Measurements from ENCODE around the gene PHKA1. TPM values are rescaled to one million over a fixed set of nuclear protein-coding genes. Genes with fewer than 3 reads are reported as not detected.

Gene PHKA1
- total and polyA plus RNA-seq, 2 donors (not counting 1 experiment from before 2014, with no cell fraction given) = 0.07 to 0.20 TPM

- DNase-seq (no peak), ATAC-seq (ENCODE audit: low read depth) (no peak)
- Histone ChIP-seq H3K9me3 (ENCODE audit: control extremely low read depth in 1 of 3, control insufficient read depth in 2 of 3, insufficient read depth in 1 of 3, low read length in 2 of 3) (no peaks in the 10 kb centered on the region), H3K4me2 (replicated peaks; ENCODE audit: low read depth, low read length, poor library complexity, severe bottlenecking) (no peak overlapping the region), H3K27me3 (replicated peaks in 1 of 4; ENCODE audit: control extremely low read depth in 1 of 4, control insufficient read depth in 3 of 4, insufficient read depth in 4 of 4, low read length in 3 of 4) (no peaks in the 10 kb centered on the region), H3K9ac (ENCODE audit: low read length) (no peak overlapping the region), H3K79me2 (ENCODE audit: control insufficient read depth, insufficient read depth, low read length) (no peaks in the 10 kb centered on the region), H3K4me3 (ENCODE audit: control extremely low read depth in 1 of 5, extremely low read depth in 1 of 5, insufficient read depth in 1 of 5, low read depth in 2 of 5, low read length in 4 of 5) (no peak overlapping the region), H2AFZ (ENCODE audit: insufficient read depth, low read depth, low read length, poor library complexity, severe bottlenecking) (no peak overlapping the region), H4K20me1 (ENCODE audit: control insufficient read depth, insufficient read depth, low read length, poor library complexity, severe bottlenecking) (no peaks in the 10 kb centered on the region), H3K36me3 (replicated peaks in 1 of 2; ENCODE audit: control extremely low read depth in 1 of 2, control insufficient read depth in 1 of 2, extremely low read depth in 1 of 2, insufficient read depth in 2 of 2, low read length in 1 of 2) (no peaks in the 10 kb centered on the region), H3K27ac (ENCODE audit: low read length in 2 of 2) (no peak overlapping the region), H3K4me1 (ENCODE audit: control insufficient read depth in 2 of 2, insufficient read depth in 2 of 2, low read length in 2 of 2) (no peaks in the 10 kb centered on the region)
- no peak for TF ChIP-seq EZH2 (IDR thresholded peaks at IDR 0.05; ENCODE audit: borderline replicate concordance, insufficient read depth, low read depth, low read length, poor library complexity, severe bottlenecking)
- no peak for TF ChIP-seq CTCF (IDR thresholded peaks at IDR 0.05)
- Mint-ChIP-seq H3K4me1 (no peaks in the 10 kb centered on the region), H3K4me3 (no peak overlapping the region), H3K9me3 (ENCODE audit: insufficient read depth) (no peaks in the 10 kb centered on the region), H3K27me3 (peaks cover 17% of the 10 kb centered on the region), H3K27ac (no peak overlapping the region)
- CTCF ChIA-PET = no interaction called here
- 82% methylated on average over 3 of the region's 12 CpGs for WGBS (ENCODE audit: insufficient coverage)
- POLR2A ChIA-PET = no interaction called here
- intact Hi-C loops (cut with micrococcal nuclease) = no loop called here
These were observed 1.4 kb upstream of the PHKA1 start for GRCh38 chrX:72715546-72715945.

- intact Hi-C loops (cut with micrococcal nuclease) = no loop called here
These were observed 391 bp upstream of the PHKA1 start for GRCh38 chrX:72714478-72714916.

More at GRCh38 chrX:72714478-72714916, 391 bp upstream of the PHKA1 start:
- Histone ChIP-seq H3K4me3 (ENCODE audit: control extremely low read depth in 1 of 5, extremely low read depth in 1 of 5, insufficient read depth in 1 of 5, low read depth in 2 of 5, low read length in 4 of 5) (peak overlapping the region in 3 of 5 experiments; percentile 27 to 44 (median 37)), H4K20me1 (ENCODE audit: control insufficient read depth, insufficient read depth, low read length, poor library complexity, severe bottlenecking) (no peaks in the 10 kb centered on the region), H3K27ac (ENCODE audit: low read length in 2 of 2) (no peak overlapping the region), H3K4me1 (ENCODE audit: control insufficient read depth in 2 of 2, insufficient read depth in 2 of 2, low read length in 2 of 2) (no peaks in the 10 kb centered on the region), H3K4me2 (replicated peaks; ENCODE audit: low read depth, low read length, poor library complexity, severe bottlenecking) (peak overlapping the region; percentile 60), H3K36me3 (replicated peaks in 1 of 2; ENCODE audit: control extremely low read depth in 1 of 2, control insufficient read depth in 1 of 2, extremely low read depth in 1 of 2, insufficient read depth in 2 of 2, low read length in 1 of 2) (no peaks in the 10 kb centered on the region), H3K27me3 (replicated peaks in 1 of 4; ENCODE audit: control extremely low read depth in 1 of 4, control insufficient read depth in 3 of 4, insufficient read depth in 4 of 4, low read length in 3 of 4) (no peaks in the 10 kb centered on the region), H3K9me3 (ENCODE audit: control extremely low read depth in 1 of 3, control insufficient read depth in 2 of 3, insufficient read depth in 1 of 3, low read length in 2 of 3) (no peaks in the 10 kb centered on the region), H2AFZ (ENCODE audit: insufficient read depth, low read depth, low read length, poor library complexity, severe bottlenecking) (peak overlapping the region; percentile 38), H3K9ac (ENCODE audit: low read length) (peak overlapping the region; percentile 29), H3K79me2 (ENCODE audit: control insufficient read depth, insufficient read depth, low read length) (no peaks in the 10 kb centered on the region)
- no peak overlapping the region for H3K27ac Mint-ChIP-seq
- 8% methylated on average over 8 of the region's 13 CpGs for WGBS (ENCODE audit: insufficient coverage)
- H3K9me3 Mint-ChIP-seq (ENCODE audit: insufficient read depth) = no peaks in the 10 kb centered on the region
- DNase-seq (no peak), ATAC-seq (ENCODE audit: low read depth) (no peak)
- peak overlapping the region; percentile 16 for H3K4me3 Mint-ChIP-seq
- no peaks in the 10 kb centered on the region for H3K4me1 Mint-ChIP-seq
- TF ChIP-seq EZH2 (IDR thresholded peaks at IDR 0.05; ENCODE audit: borderline replicate concordance, insufficient read depth, low read depth, low read length, poor library complexity, severe bottlenecking) (no peak), CTCF (IDR thresholded peaks at IDR 0.05) (no peak)
- peaks cover 17% of the 10 kb centered on the region for H3K27me3 Mint-ChIP-seq
- ChIA-PET CTCF (no interaction called here), POLR2A (no interaction called here)
